ENCODE measurements around the gene GAL3ST3.
"Not testable (repeated sequence)": the region's sequence is repeated elsewhere in the genome, so short reads cannot be mapped to it uniquely, and the experiment has no call there.

GAL3ST3 gene

GRCh38 chr11:66048547-66049323 lies at the start of gene GAL3ST3:
GAL3ST3 (minus strand) TSS chr11:66049161; CDS start chr11:66045415, 3,746 bp downstream.
- no peak for DNase-seq (ENCODE audit: low read depth, low spot score)

- not testable (repeated sequence) for DNase-seq (ENCODE audit: low read depth, low spot score)
Measured at GRCh38 chr11:66092125-66092524, 43.2 kb upstream of the GAL3ST3 start.

GRCh38 chr11:66090288-66090687 lies 41.3 kb upstream of the GAL3ST3 start:
- DNase-seq (ENCODE audit: low read depth, low spot score), result no peak

GRCh38 chr11:66089067-66089466 lies 40.1 kb upstream of the GAL3ST3 start:
- no peak for DNase-seq (ENCODE audit: low read depth, low spot score)

- no peak for DNase-seq (ENCODE audit: low read depth, low spot score)
Measured at GRCh38 chr11:66087148-66087908, 38.4 kb upstream of the GAL3ST3 start.

GRCh38 chr11:66084821-66085475 lies 36.0 kb upstream of the GAL3ST3 start:
- no peak for DNase-seq (ENCODE audit: low read depth, low spot score)

GRCh38 chr11:66083767-66084166 lies 34.8 kb upstream of the GAL3ST3 start:
- no peak for DNase-seq (ENCODE audit: low read depth, low spot score)

- peak; percentile 20 for DNase-seq (ENCODE audit: low read depth, low spot score)
Measured at GRCh38 chr11:66082946-66083698, 34.2 kb upstream of the GAL3ST3 start.

- no peak for DNase-seq (ENCODE audit: low read depth, low spot score)
Measured at GRCh38 chr11:66081505-66081904, 32.5 kb upstream of the GAL3ST3 start.

- DNase-seq (ENCODE audit: low read depth, low spot score), result no peak
Measured at GRCh38 chr11:66080055-66080817, 31.3 kb upstream of the GAL3ST3 start.

GRCh38 chr11:66078949-66079348 lies 30.0 kb upstream of the GAL3ST3 start:
- DNase-seq (ENCODE audit: low read depth, low spot score), result not testable (repeated sequence)

GRCh38 chr11:66077927-66078326 lies 29.0 kb upstream of the GAL3ST3 start:
- no peak for DNase-seq (ENCODE audit: low read depth, low spot score)

- DNase-seq (ENCODE audit: low read depth, low spot score), result no peak
Measured at GRCh38 chr11:66076561-66076960, 27.6 kb upstream of the GAL3ST3 start.

GRCh38 chr11:66075273-66075672 lies 26.3 kb upstream of the GAL3ST3 start:
- DNase-seq (ENCODE audit: low read depth, low spot score), result no peak

GRCh38 chr11:66073669-66074068 lies 24.7 kb upstream of the GAL3ST3 start:
- DNase-seq (ENCODE audit: low read depth, low spot score), result no peak

GRCh38 chr11:66072518-66072917 lies 23.6 kb upstream of the GAL3ST3 start:
- DNase-seq (ENCODE audit: low read depth, low spot score), result no peak

GRCh38 chr11:66072081-66072480 lies 23.1 kb upstream of the GAL3ST3 start:
- DNase-seq (ENCODE audit: low read depth, low spot score), result no peak

- no peak for DNase-seq (ENCODE audit: low read depth, low spot score)
Measured at GRCh38 chr11:66071381-66071801, 22.4 kb upstream of the GAL3ST3 start.

GRCh38 chr11:66070604-66071380 lies 21.8 kb upstream of the GAL3ST3 start:
- DNase-seq (ENCODE audit: low read depth, low spot score), result no peak

Measured in smooth muscle cell of the brain vasculature (primary cell).